Measurements from ENCODE around the gene GFOD1.
"Not testable (repeated sequence)": the region's sequence is repeated elsewhere in the genome, so short reads cannot be mapped to it uniquely, and the experiment has no call there.

Gene GFOD1

GRCh38 chr6:13511141-13511571 is 23.8 kb upstream of the GFOD1 start:
- DNase-seq = not testable (repeated sequence)

GRCh38 chr6:13510433-13510832 is 23.0 kb upstream of the GFOD1 start:
- not testable (repeated sequence) for DNase-seq

DNA sequence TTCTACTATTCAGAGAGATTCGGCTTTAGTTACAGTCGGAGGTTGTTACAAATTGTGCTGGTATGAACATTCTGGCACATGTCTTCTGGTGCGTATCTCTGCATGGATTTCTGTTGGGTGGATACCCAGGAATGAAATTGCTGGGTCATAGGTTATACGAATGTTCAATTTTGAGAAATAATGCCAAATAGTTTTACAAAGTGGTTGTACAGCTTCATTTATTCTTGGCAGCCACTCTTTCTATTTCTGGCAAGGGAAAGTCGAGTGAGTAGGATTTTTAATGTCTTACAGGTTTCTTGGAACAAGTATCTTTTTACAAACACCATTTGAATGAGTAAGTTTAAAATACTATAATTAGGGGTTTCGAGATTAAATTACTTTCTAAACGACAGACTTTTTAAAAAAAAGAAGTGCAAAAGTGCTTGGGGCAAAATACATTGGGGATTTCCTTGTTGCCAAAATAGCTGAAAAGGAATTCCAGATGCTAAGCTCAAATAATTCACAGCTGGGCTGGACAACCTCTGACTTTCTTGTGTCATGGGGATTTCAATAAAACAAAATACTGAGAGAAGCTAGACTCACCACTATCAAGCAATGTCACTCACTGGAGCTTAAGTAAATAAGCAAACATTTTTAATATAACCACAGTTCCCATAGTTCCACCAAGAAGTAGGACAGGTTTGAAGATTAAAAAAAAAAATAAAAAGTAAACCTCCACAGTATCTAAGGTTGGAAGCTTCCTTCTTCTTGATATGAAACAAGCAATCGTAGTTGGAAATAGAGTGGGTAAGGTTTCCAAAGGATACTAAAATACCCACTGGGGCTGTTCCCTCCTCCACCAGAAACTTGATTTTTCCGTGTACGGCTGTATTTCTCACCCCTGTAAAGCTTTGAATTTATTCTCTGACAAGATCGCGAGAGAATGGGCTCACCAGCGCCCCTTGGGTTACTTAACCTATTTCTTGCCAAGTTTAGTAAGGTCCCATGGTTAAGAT is 21.6 kb upstream of the GFOD1 start:
- DNase-seq = no peak

DNA sequence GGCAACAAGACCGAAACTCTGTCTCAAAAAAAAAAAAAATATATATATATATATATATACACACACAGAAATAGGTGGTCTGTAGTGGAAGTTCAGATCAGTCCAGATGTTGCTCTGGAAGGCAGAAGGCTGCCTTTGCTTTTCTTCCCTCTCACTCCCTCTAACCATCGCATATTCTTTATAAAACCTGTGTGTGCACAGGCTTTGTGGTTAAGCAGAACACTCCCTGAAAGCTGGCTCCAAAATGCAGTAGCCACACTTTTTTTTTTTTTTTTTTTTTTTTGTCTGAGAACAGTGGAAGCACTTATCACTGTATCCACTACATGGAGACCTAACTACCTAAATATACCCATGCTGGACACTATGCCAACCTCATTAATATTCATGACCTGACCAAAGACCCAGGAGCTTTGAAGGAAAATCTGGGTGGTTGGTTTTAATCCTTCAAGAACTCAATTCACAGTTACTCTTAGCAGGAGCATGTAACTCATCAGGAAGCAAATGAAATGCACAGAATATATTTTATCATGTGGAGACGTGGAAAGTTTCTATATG is 20.0 kb upstream of the GFOD1 start:
- DNase-seq = no peak

DNA sequence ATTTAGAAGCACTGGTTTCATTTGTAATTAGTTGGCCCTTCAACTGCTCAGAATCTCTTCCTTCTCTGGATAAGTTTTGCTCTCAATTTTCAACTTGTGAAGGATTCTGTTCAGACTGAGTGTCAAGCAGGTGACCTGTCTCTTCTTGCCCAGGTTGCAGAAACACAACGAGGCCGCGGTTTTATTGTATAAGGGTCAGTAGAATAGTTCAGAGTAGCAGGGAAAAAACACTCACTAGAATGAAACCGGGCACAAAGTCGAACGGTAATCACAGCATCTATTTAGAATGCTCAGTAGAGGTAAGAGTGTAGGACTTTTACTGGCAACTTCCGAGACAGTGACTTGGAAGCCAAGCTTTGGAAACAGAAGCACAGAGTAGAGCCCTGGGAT is 17.9 kb upstream of the GFOD1 start:
- no peak for DNase-seq

- DNase-seq = no peak
These were observed 17.4 kb upstream of the GFOD1 start for GRCh38 chr6:13504611-13505344.

GRCh38 chr6:13500915-13501314 is 13.5 kb upstream of the GFOD1 start:
- DNase-seq = no peak

DNA sequence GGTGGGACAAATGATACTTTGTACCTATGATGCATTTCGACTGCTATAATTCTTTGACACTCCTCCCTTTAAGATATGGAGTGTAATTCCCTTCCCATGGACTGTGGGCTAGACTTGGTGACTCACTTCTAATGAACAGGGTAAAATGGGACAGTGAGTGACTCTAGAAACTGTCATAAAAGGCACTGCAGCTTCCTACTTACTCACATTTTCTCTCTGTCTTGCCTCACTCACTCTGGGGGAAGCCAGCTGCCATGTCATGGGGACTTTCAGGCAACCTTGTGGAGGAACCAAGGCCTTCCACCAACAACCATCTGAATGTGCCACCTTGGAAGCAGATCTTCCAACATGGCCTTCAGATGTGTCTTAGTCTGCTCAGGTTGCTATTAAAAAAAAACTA is 12.9 kb upstream of the GFOD1 start:
- DNase-seq = no peak

GRCh38 chr6:13496513-13497190 is 9.3 kb upstream of the GFOD1 start:
- no peak for DNase-seq

DNA sequence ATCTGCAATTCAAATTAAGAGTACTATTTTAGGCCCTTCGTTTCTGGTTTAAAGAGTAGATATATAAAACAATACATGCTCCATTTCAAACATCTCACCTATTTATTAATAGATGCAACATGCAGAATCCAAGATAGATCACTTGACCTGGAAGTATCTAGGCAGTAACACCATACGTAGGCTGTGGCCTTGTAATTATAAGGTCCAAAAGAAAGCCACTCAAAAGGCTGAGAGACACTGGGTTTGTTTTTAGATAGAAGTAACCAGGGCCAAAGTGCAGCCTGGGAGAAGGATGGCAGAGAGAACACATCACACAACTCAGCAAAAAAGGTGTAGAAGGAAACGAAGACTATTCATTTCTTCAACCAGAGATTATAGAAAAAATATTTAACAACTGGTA is 8.4 kb upstream of the GFOD1 start:
- DNase-seq = no peak

DNA sequence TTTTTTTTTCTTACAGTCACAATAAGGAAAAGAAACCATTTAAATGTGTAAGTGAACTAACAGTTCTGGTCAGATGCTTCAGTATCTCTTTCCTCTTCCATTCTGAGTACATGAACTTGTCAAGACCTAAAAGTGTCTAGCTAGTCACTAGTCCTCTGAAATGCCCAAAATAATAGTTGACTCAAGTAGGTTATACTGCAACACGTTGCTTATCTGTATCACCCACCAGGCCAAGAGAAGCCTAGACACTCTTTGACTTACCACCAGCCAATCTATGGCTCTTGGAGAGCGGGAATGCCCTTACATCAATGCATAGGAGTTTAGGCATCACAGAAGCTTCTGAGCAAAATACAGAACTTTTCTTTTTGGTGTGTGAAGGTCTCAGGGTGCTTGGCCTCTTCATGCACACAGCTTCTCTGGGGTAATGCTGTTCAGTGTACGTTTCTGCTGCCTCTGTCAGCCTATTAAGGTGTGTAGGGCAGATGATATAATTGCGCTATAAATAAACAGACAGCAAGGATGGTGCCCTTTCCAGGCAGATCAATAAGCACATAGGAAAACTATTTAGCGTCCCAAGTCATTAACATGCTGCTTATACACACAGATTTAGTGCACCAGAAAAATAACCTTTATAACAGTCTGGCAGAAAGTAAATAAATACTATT is 7.8 kb upstream of the GFOD1 start:
- peak; percentile 33 for DNase-seq

DNA sequence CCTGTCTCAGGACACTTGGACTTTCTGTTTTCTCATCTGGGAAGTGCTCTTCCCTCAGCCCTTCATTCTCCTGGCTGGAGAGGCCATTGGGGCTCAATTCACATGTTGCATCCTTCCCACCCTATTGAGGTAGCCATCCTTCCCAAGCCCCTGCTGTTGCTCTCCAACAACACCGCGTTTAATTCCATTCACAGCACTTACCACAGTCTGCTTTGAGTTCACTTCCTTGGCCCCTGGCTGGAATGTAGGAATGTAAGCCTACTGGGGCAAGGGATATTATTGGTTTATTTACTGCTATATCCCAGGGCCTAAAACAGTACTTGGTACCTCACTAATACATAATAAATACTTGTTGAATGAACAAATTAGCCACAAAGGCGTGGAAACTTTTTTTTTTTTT is 6.7 kb upstream of the GFOD1 start:
- DNase-seq = no peak

DNA sequence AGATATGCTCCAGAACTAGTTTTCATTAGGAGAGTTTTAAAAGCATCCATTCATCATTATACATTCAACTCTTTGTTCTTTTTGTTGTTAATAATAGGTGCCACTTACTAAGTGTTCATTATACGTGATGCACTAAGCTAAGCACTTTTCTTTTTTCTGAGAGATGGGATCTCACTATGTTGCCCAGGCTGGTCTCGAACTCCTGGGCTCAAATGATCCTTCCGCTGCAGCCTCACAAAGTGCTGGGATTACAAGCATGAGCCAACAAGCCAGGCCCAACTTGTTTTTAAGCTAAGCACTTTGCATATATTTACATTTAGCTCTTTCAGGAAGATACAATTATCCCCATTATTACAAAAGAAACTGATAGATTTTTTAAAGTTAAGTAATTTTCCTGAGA is 5.7 kb upstream of the GFOD1 start:
- DNase-seq = no peak

DNA sequence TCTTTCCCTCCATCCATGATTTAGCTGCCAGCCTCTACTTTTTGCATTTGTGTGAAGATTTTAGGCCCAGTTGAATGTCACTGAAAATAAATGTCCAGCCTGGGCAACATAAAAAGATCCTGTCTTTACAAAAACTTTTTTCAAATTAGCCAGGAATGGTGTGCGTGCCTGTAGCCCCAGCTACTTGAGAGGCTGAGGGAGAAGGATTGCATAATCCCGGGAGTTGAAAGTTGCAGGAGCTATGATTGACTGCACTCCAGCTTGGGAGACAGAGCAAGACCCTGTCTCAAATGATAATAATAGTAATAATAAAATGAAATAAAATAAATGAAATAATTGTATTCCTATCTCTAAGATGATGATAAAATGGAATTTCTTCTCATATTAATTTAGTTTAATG is 5.0 kb upstream of the GFOD1 start:
- no peak for DNase-seq

- no peak for DNase-seq
These were observed 4.1 kb upstream of the GFOD1 start for GRCh38 chr6:13491538-13491937.

DNA sequence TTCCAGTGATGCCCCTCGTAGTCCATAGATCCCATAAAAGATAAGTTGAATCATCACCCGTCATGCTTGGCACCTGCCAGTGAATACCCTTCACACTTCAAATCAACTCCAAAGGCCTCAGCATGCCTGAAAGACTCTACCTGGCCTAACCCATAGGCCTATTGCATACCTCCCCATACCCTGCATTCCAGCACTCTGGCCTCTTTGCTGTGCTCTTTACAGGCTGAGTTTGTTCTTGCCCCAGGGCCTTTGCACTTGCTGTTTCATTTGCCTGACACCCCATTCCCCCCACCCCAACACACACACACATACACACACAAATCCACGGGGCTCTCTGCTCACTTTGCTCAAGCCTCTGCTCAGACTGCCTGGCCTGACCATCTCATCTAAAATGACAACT is 3.0 kb upstream of the GFOD1 start:
- no peak for DNase-seq

- DNase-seq = no peak
These were observed 1.5 kb upstream of the GFOD1 start for GRCh38 chr6:13488896-13489237.

- peak; percentile 45 for DNase-seq
These were observed 855 bp upstream of the GFOD1 start for GRCh38 chr6:13488015-13488895.

GRCh38 chr6:13486679-13487121 is 700 bp downstream of the GFOD1 start:
- DNase-seq = peak; percentile 68

DNA sequence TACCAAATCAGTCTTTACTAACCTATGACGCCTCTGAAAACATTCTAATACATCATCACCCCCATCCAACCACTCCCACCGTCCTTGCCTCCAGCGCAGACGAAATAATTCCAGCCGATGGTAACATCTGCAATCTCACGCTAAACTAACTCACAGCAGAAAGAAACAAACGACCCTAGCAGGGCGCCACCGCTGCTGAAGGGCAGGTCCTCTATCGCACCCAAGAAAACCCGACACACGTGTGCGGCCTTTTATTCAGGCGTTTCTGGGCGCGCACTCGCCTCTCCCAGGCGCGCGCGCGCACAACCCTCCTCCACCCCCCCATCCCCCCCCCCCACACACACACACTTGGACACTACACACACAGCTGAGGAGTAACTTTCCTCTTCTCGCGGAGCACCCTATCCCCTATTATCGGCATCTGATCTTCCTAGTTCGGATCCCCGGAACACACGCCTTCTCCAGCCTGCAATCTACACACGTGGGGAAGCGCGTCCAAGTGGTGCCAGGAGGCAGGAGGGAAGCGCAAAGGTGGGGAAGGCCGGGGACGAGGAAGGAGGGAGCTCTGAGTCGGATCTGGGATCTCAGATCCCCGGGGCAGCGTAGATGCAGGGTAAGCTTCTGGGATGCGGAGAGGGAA is 1.4 kb downstream of the GFOD1 start:
- peak; percentile 75 for DNase-seq

DNA sequence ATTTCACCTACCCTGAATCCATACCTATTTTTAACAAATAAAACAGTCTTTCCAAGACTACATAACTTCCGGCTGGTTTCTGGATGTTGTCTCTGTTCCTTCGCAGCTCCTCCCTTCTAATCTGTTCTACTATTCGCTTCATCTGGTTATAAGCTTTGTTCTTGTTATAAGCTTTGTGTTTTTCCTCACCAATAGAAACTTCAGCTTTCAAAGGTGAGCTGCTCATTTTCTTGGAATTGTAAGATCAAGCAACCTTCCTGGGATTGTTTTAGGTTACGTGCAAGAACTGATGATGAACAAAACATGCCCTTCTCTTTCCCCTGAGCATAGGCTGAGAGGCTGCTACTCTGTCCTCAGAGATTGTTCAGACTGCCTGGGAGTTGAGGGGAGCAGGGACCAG is 2.1 kb downstream of the GFOD1 start:
- DNase-seq = peak; percentile 36

Measured in hematopoietic multipotent progenitor cell treated with erythropoietin and hydrocortisone succinate and interleukin-3 and kit ligand, for 8 days (in vitro differentiated cells).